KBM-7 (cell line): Measurements from ENCODE around the gene RGS19.

Experiments used
- DNase-seq: peaks from one replicate; pipeline ENCODE4 v3.0.0-alpha.2; 2015
- in situ Hi-C: fragments of 300-500 bp; cut with MboI; formaldehyde crosslinking; loops from 2 replicates; pipeline ENCODE4 v1.14.3; 2020; ENCODE audit warnings: low sequenced_read_pairs, low pct_unique_long_range_greater_than_20kb, mixed read lengths

RGS19 gene

GRCh38 chr20:64080813-64081623 lies 1.7 kb upstream of the RGS19 start:
- in situ Hi-C loops, result no loop called here
- DNase-seq, result no peak

GRCh38 chr20:64080013-64080812 lies 895 bp upstream of the RGS19 start, which contains the start of gene OPRL1:
Gene OPRL1 (plus strand): TSS chr20:64080082. CDS start chr20:64092721, 12,639 bp downstream.
- DNase-seq, result peak; percentile 41
- in situ Hi-C loops, result no loop called here

- no peak for DNase-seq
- in situ Hi-C loops, result no loop called here
Observed at GRCh38 chr20:64078934-64079272, 415 bp downstream of the RGS19 start.

GRCh38 chr20:64077876-64078551 lies 1.3 kb downstream of the RGS19 start:
- peak; percentile 67 for DNase-seq
- in situ Hi-C loops, result no loop called here

GRCh38 chr20:64077541-64077875 lies 1.8 kb downstream of the RGS19 start:
- in situ Hi-C loops, result no loop called here
- DNase-seq, result no peak

GRCh38 chr20:64077094-64077493 lies 2.2 kb downstream of the RGS19 start:
- DNase-seq, result peak; percentile 73
- in situ Hi-C loops, result no loop called here

- no peak for DNase-seq
- in situ Hi-C loops, result no loop called here
Observed at GRCh38 chr20:64076061-64076997, 3.0 kb downstream of the RGS19 start.

GRCh38 chr20:64075556-64075955 lies 3.8 kb downstream of the RGS19 start:
- DNase-seq, result no peak
- in situ Hi-C loops, result no loop called here

- in situ Hi-C loops, result no loop called here
- DNase-seq, result no peak
Observed at GRCh38 chr20:64074963-64075362, 4.4 kb downstream of the RGS19 start.

- in situ Hi-C loops, result no loop called here
Observed at GRCh38 chr20:64074184-64074789, 5.0 kb downstream of the RGS19 start.

GRCh38 chr20:64073476-64074183 lies 5.7 kb downstream of the RGS19 start:
- in situ Hi-C loops, result no loop called here
- DNase-seq, result no peak

More at GRCh38 chr20:64074184-64074789, 5.0 kb downstream of the RGS19 start:
- DNase-seq, result no peak

- DNase-seq, result peak; percentile 60
- in situ Hi-C loops, result no loop called here
Observed at GRCh38 chr20:64072498-64073063, 6.7 kb downstream of the RGS19 start.

GRCh38 chr20:64071341-64072332 lies 7.7 kb downstream of the RGS19 start:
- in situ Hi-C loops, result no loop called here
- DNase-seq, result no peak

- in situ Hi-C loops, result no loop called here
- DNase-seq, result no peak
Observed at GRCh38 chr20:64070244-64070993, 8.9 kb downstream of the RGS19 start.

GRCh38 chr20:64069614-64070243 lies 9.6 kb downstream of the RGS19 start:
- in situ Hi-C loops, result no loop called here
- no peak for DNase-seq
